ENCODE data around the gene MANSC1. TPM values are rescaled to one million over a fixed set of nuclear protein-coding genes. Genes with fewer than 3 reads are reported as not detected.

Gene MANSC1
- total RNA-seq = under 1 TPM; 0.14 to 0.23 TPM

GRCh38 chr12:12349711-12350665, at the start of gene MANSC1:
TSS of gene MANSC1 (minus strand) at chr12:12350242. CDS start at chr12:12343314, 6,928 bp downstream.

GRCh38 chr12:12356896-12357718, 7.1 kb upstream of the MANSC1 start, which contains the start of gene BORCS5:
TSS of gene BORCS5 (plus strand) at chr12:12357078. CDS start at chr12:12357452, 374 bp downstream.

Other genes starting within 250 kb of the MANSC1 start
- 1 to 10 TPM; 1.6 to 2.3 TPM for gene LRP6, start 83.2 kb downstream of the MANSC1 start, total RNA-seq
- 10 to 100 TPM; 20.0 to 25.3 TPM for gene BORCS5, start 6.8 kb upstream of the MANSC1 start, total RNA-seq
- 10 to 100 TPM; 41.6 to 42.3 TPM for gene DUSP16, start 212.6 kb upstream of the MANSC1 start, total RNA-seq